ENCODE measurements around the gene PHOSPHO1. TPM values are rescaled to one million over a fixed set of nuclear protein-coding genes. Genes with fewer than 3 reads are reported as not detected.
"Not testable (repeated sequence)": the region's sequence is repeated elsewhere in the genome, so short reads cannot be mapped to it uniquely, and the experiment has no call there.

PHOSPHO1 gene
- total RNA-seq, 4 donors from 2014 or later, result not detected

DNA sequence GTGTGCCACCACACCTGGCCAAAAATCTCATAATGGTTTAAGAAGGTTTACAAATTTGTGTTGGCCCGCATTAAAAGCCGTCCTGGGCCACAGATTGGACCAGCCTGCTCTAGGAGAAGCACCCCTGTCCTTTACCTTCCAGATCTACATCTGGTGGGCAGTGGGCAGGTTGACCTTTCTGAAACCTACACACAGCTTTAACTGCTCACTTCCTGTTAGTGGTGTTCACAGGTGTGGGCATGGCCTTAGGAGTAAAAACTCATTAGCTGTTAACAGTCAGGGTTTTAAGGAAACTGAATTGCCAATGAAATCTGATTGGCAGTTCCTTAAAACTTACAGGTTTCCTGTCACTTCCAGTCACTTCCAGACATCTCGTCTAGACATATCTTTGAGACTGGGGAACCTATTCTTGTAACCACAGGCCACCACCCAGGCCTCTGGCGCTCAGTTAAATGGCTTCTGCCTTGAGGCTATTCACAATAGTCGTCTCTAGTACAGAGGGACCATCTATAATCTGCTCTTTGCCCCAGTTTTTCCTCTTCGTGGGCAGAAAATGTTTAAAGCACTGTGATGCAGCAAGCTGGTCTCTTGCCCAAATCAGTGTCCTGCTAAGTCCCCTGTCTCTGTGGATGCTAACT, 49.5 kb downstream of the PHOSPHO1 start:
- intact Hi-C loops (cut with DNase I; ENCODE audit: low total_unique reads), result loop anchor here (5.0 kb wide), 1 partner anchor 41 kb away; no protein-coding TSS in a partner anchor
- H3K36me3 ChIP-seq, result no peaks in the 10 kb centered on the region
- peaks cover 13 to 16% of the 10 kb centered on the region in 2 donors for H3K9me3 ChIP-seq
- in situ Hi-C loops (cut with MboI; ENCODE audit: low pct_ligation_motif_present in 1 of 4, low pct_unique_long_range_greater_than_20kb in 1 of 4, low sequenced_read_pairs in 3 of 4), result loop anchor here in 1 of 4 donors (5.0 kb wide), 1 partner anchor 46 kb away; no protein-coding TSS in a partner anchor
- TF ChIP-seq EP300 (IDR thresholded peaks at IDR 0.05; ENCODE audit: low read depth) (no peak), POLR2A (IDR thresholded peaks at IDR 0.05) (no peak)
- no peaks in the 10 kb centered on the region for H3K4me1 ChIP-seq
- H3K4me3 ChIP-seq, result no peak overlapping the region
- no peaks in the 10 kb centered on the region for H3K27me3 ChIP-seq
- H3K27ac ChIP-seq, result no peak overlapping the region
- DNase-seq, result no peak
- WGBS, 2 donors (ENCODE audit: low coverage in 1 of 2), result 74 to 79% methylated on average over 3 to 6 of the region's 6 CpGs

DNA sequence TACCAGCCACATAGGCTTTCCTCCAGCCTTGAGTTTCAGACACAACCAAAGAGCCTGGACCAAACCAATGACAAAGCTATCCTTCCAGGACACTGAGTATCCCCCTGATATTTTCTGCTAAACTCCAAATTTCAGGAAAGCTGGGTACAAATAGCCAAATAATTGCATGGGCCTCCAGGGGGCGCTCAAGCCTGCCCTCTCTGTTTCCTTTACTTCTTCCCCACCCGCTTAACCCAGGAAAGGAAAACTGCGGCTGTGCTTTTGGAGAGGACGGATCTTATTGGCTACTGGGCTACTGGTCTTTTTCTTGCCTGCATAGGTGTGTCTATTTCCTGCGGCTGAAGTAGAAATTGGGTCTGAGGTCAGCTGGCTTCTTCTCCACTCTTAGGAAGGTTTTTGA, 50.3 kb downstream of the PHOSPHO1 start:
- in situ Hi-C loops (cut with MboI; ENCODE audit: low pct_ligation_motif_present in 1 of 4, low pct_unique_long_range_greater_than_20kb in 1 of 4, low sequenced_read_pairs in 3 of 4), result loop anchor here in 1 of 4 donors (5.0 kb wide), 1 partner anchor 47 kb away; no protein-coding TSS in a partner anchor
- Histone ChIP-seq H3K9me3 (peaks cover 19 to 21% of the 10 kb centered on the region in 2 donors), H3K4me3 (no peak overlapping the region), H3K27ac (no peak overlapping the region), H3K36me3 (no peaks in the 10 kb centered on the region), H3K27me3 (no peaks in the 10 kb centered on the region), H3K4me1 (no peaks in the 10 kb centered on the region)
- WGBS, 2 donors (ENCODE audit: low coverage in 1 of 2), result 8% methylated on average over 5 of the region's 5 CpGs; no CpG with 5 or more reads in 1 of the 2 donors
- DNase-seq, result peak; percentile 74
- intact Hi-C loops (cut with DNase I; ENCODE audit: low total_unique reads), result loop anchor here (5.0 kb wide), 1 partner anchor 42 kb away; no protein-coding TSS in a partner anchor
- TF ChIP-seq POLR2AphosphoS5 (IDR thresholded peaks at IDR 0.05) (no peak), EP300 (IDR thresholded peaks at IDR 0.05; ENCODE audit: low read depth) (no peak), POLR2A (IDR thresholded peaks at IDR 0.05) (no peak)
- TF ChIP-seq, protein P1, sequence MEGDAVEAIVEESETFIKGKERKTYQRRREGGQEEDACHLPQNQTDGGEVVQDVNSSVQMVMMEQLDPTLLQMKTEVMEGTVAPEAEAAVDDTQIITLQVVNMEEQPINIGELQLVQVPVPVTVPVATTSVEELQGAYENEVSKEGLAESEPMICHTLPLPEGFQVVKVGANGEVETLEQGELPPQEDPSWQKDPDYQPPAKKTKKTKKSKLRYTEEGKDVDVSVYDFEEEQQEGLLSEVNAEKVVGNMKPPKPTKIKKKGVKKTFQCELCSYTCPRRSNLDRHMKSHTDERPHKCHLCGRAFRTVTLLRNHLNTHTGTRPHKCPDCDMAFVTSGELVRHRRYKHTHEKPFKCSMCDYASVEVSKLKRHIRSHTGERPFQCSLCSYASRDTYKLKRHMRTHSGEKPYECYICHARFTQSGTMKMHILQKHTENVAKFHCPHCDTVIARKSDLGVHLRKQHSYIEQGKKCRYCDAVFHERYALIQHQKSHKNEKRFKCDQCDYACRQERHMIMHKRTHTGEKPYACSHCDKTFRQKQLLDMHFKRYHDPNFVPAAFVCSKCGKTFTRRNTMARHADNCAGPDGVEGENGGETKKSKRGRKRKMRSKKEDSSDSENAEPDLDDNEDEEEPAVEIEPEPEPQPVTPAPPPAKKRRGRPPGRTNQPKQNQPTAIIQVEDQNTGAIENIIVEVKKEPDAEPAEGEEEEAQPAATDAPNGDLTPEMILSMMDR (IDR thresholded peaks at IDR 0.05), result peak; percentile 67 to 84 (median 73)

DNA sequence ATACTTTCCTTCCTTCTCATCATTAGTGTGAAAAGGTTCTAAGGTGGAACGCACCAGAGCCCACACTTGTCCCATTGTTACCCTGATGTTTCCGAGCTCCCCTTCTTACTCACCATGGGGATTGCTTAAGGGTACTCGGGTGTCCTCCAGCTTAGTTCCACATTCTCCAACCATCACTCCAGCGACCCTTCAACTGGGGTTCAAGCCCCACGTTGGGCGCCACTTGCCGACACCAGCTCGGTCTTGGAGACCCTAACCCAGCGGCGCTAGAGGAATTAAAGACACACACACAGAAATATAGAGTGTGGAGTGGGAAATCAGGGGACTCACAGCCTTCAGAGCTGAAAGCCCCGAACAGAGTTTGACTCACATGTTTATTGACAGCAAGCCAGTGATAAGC, 54.6 kb downstream of the PHOSPHO1 start:
- DNase-seq; intact Hi-C loops (cut with DNase I; ENCODE audit: low total_unique reads); H3K36me3 ChIP-seq; H3K27ac ChIP-seq; H3K4me3 ChIP-seq; H3K4me1 ChIP-seq; H3K27me3 ChIP-seq: not testable (repeated sequence)
- WGBS, 2 donors (ENCODE audit: low coverage in 1 of 2), result 86 to 94% methylated on average over 8 to 11 of the region's 11 CpGs
- H3K9me3 ChIP-seq, result peaks cover 22 to 26% of the 10 kb centered on the region in 2 donors
- in situ Hi-C loops (cut with MboI; ENCODE audit: low pct_ligation_motif_present in 1 of 4, low pct_unique_long_range_greater_than_20kb in 1 of 4, low sequenced_read_pairs in 3 of 4), result loop anchor here in 1 of 4 donors (5.0 kb wide), 1 partner anchor 51 kb away; no protein-coding TSS in a partner anchor

Other genes with a start within 250 kb of the PHOSPHO1 start
- gene IGF2BP1, start 233.4 kb downstream of the PHOSPHO1 start, total RNA-seq, result under 1 TPM in 1 of 4 donors, not detected in 3; under 0.01 TPM
- gene B4GALNT2, start 98.0 kb downstream of the PHOSPHO1 start, total RNA-seq, result 10 to 100 TPM; 19.8 to 75.9 (median 47.3) TPM
- gene GNGT2, start 20.2 kb downstream of the PHOSPHO1 start, total RNA-seq, result 1 to 10 TPM in 1 of 4 donors, under 1 TPM in 1, not detected in 2; 0.68 to 4.0 TPM
- gene ABI3, start 20.1 kb downstream of the PHOSPHO1 start, total RNA-seq, result 1 to 10 TPM in 3 of 4 donors, under 1 TPM in 1; 0.60 to 7.6 (median 5.9) TPM
- gene ZNF652, start 131.5 kb upstream of the PHOSPHO1 start, total RNA-seq, result 10 to 100 TPM; 25.8 to 55.6 (median 50.2) TPM
- 100 to 1,000 TPM in 1 of 4 donors, 10 to 100 TPM in 3; 40.8 to 114 (median 74.4) TPM for gene PHB1, start 184.1 kb upstream of the PHOSPHO1 start, total RNA-seq

Measured in transverse colon (tissue), 4 donors.